ENCODE data around the gene CEBPZ. TPM values are rescaled to one million over a fixed set of nuclear protein-coding genes. Genes with fewer than 3 reads are reported as not detected.

The CEBPZ gene, protein sequence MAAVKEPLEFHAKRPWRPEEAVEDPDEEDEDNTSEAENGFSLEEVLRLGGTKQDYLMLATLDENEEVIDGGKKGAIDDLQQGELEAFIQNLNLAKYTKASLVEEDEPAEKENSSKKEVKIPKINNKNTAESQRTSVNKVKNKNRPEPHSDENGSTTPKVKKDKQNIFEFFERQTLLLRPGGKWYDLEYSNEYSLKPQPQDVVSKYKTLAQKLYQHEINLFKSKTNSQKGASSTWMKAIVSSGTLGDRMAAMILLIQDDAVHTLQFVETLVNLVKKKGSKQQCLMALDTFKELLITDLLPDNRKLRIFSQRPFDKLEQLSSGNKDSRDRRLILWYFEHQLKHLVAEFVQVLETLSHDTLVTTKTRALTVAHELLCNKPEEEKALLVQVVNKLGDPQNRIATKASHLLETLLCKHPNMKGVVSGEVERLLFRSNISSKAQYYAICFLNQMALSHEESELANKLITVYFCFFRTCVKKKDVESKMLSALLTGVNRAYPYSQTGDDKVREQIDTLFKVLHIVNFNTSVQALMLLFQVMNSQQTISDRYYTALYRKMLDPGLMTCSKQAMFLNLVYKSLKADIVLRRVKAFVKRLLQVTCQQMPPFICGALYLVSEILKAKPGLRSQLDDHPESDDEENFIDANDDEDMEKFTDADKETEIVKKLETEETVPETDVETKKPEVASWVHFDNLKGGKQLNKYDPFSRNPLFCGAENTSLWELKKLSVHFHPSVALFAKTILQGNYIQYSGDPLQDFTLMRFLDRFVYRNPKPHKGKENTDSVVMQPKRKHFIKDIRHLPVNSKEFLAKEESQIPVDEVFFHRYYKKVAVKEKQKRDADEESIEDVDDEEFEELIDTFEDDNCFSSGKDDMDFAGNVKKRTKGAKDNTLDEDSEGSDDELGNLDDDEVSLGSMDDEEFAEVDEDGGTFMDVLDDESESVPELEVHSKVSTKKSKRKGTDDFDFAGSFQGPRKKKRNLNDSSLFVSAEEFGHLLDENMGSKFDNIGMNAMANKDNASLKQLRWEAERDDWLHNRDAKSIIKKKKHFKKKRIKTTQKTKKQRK
- total RNA-seq (10 to 100 TPM; 38.8 to 54.2 (median 42.8) TPM), polyA plus RNA-seq (10 to 100 TPM; 30.7 to 47.4 (median 41.5) TPM)

DNA sequence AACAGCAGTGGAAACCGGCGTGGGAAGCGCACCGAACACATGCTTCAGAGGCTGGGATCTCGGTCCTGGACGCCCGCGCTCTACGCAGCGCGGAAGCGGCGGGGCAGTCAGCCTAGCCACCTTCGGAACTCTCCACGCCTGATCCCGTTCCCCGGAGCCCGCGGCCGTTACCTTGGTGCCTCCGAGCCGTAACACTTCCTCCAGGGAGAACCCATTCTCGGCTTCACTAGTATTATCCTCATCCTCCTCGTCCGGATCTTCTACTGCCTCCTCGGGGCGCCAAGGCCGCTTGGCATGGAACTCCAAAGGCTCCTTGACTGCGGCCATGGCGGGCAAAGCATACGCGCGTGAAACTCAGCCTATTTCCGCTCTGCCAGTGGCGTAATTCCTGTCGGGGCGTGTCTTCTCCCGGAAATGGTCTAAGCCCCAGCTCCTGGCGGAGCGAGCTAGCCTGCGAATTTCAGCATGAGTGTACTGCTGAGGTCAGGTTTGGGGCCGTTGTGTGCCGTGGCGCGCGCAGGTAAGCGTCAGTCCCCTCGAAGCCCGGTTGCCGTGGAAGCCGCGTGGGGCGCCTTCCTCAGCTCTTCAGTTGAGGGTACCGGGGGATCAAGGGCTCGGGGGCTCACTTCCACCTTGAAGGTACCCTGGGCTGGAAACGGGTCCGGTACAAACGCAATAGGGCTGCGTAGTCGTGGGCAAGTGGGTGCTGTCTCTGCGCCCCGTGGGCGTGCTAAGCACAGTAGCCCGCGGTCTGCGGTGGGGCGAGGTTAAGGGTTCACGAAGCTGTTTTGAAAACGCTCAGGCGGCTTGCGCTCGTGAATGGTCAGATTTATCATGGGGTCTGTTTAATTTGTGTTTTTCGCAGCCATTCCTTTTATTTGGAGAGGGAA is at the start of gene CEBPZ, which contains the start of gene NDUFAF7:
Gene CEBPZ, minus strand, starts transcription at position 356 of the 890 bp plus-strand sequence. Its CDS starts 29 bp downstream, at position 327.
Gene NDUFAF7, plus strand, starts transcription at position 418 of the 890 bp plus-strand sequence. Its CDS starts 48 bp downstream, at position 466.
- H3K4me1 ChIP-seq: peaks cover 0 to 62% (median 52%) of the 10 kb centered on the region in 4 donors

DNA sequence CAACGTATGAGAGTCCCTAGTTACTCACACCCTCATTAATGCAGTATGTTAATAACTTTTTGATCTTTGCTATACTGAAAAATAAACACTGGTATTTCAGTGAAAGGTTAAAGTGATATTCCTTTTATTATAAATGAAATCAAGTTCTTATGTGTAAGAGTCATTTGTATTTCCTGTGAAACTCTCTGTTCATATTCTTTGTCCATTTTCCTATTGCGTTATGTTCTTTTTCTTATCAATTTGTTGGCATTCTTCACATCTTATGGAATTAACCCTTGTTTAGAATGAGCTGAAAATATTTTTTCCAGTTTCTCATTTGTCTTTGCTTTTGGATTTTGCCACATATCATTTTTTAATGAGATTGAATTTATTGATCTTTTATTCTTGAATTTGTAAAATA is 44.9 kb upstream of the CEBPZ start:
- TF ChIP-seq EP300 (IDR thresholded peaks at IDR 0.05) (no peak), POLR2AphosphoS5 (IDR thresholded peaks at IDR 0.05) (no peak), POLR2A (IDR thresholded peaks at IDR 0.05) (no peak)
- TF ChIP-seq, protein P1, sequence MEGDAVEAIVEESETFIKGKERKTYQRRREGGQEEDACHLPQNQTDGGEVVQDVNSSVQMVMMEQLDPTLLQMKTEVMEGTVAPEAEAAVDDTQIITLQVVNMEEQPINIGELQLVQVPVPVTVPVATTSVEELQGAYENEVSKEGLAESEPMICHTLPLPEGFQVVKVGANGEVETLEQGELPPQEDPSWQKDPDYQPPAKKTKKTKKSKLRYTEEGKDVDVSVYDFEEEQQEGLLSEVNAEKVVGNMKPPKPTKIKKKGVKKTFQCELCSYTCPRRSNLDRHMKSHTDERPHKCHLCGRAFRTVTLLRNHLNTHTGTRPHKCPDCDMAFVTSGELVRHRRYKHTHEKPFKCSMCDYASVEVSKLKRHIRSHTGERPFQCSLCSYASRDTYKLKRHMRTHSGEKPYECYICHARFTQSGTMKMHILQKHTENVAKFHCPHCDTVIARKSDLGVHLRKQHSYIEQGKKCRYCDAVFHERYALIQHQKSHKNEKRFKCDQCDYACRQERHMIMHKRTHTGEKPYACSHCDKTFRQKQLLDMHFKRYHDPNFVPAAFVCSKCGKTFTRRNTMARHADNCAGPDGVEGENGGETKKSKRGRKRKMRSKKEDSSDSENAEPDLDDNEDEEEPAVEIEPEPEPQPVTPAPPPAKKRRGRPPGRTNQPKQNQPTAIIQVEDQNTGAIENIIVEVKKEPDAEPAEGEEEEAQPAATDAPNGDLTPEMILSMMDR (IDR thresholded peaks at IDR 0.05): no peak
- intact Hi-C loops (cut with DNase I): no loop called here
- H3K27me3 ChIP-seq: no peaks in the 10 kb centered on the region
- H3K36me3 ChIP-seq: peaks cover 2 to 88% (median 14%) of the 10 kb centered on the region in 4 donors
- H3K9me3 ChIP-seq: no peaks in the 10 kb centered on the region
- WGBS, 2 donors: 86 to 93% methylated on average over 2 of the region's 2 CpGs
- peaks cover 0 to 39% (median 17%) of the 10 kb centered on the region in 4 donors for H3K4me1 ChIP-seq
- no peak for DNase-seq
- no peak overlapping the region for H3K4me3 ChIP-seq
- H3K27ac ChIP-seq: peak overlapping the region in 1 of 4 donors; percentile 74

More for the DNA sequence above, at the start of gene CEBPZ, which contains the start of gene NDUFAF7:
- intact Hi-C loops (cut with DNase I): loop anchor here (1.0 to 10.0 kb wide), 5 partner anchors 35 to 147 kb away; partner anchors contain the start of genes CEBPZOS, EIF2AK2, GPATCH11 and HEATR5B
- DNase-seq: peak; percentile 96
- Histone ChIP-seq H3K9me3 (no peaks in the 10 kb centered on the region), H3K27ac (peak within 1 kb of the TSS; percentile 93 to 98 (median 95)), H3K36me3 (peaks cover 6 to 30% (median 12%) of the 10 kb centered on the region in 4 donors), H3K27me3 (no peaks in the 10 kb centered on the region), H3K4me3 (peak within 1 kb of the TSS; percentile 69 to 96 (median 82))
- 0% methylated on average over 73 of the region's 73 CpGs for WGBS, 2 donors
- TF ChIP-seq, protein P1 (IDR thresholded peaks at IDR 0.05): no peak
- peak; percentile 91 to 97 (median 92) for TF ChIP-seq POLR2AphosphoS5 (IDR thresholded peaks at IDR 0.05)
- TF ChIP-seq EP300 (IDR thresholded peaks at IDR 0.05): peak in 1 of 4 donors; percentile 17
- peak; percentile 81 to 91 for TF ChIP-seq POLR2A (IDR thresholded peaks at IDR 0.05)

DNA sequence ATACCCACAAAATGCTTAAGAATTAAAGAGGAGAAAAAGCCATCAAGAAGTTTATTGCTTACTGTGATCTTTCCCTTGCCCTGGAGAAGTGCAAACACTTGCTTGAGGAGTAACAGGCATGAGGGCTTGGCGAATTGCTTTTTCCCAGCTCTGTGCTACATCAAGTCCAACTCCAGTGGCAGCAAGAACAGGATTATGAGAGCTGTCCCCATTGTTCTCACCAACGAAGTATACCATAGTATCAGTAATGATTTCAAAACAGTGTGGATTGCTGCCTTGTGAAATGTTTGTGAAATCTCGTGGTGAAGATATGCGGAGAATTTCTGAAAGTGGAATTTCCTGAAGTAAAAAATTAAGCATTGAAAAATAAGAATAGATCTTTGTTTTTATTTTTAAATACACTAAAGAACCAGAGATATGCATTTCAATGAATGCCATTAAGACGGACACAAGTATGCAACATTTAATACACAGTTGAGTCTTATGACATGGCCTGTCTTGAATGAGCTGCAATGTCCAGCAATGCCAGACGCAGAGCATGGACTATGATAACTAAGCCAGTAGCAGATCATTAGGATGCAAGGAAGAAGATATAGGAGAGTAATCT is 43.1 kb upstream of the CEBPZ start:
- Histone ChIP-seq H3K36me3 (peaks cover 4 to 87% (median 11%) of the 10 kb centered on the region in 4 donors), H3K27ac (peak overlapping the region in 3 of 4 donors; percentile 32 to 74 (median 64)), H3K4me1 (peaks cover 0 to 39% (median 17%) of the 10 kb centered on the region in 4 donors), H3K4me3 (no peak overlapping the region), H3K27me3 (no peaks in the 10 kb centered on the region), H3K9me3 (no peaks in the 10 kb centered on the region)
- peak; percentile 74 for DNase-seq
- intact Hi-C loops (cut with DNase I): loop anchor here (2.0 to 5.0 kb wide), 2 partner anchors 48 to 102 kb away; partner anchors contain the start of gene PRKD3
- TF ChIP-seq POLR2AphosphoS5 (IDR thresholded peaks at IDR 0.05): peak; percentile 55 to 92 (median 80)
- TF ChIP-seq, protein P1 (IDR thresholded peaks at IDR 0.05): no peak
- TF ChIP-seq EP300 (IDR thresholded peaks at IDR 0.05): peak in 2 of 4 donors; percentile 28 to 72
- no peak for TF ChIP-seq POLR2A (IDR thresholded peaks at IDR 0.05)
- WGBS, 2 donors: 82 to 88% methylated on average over 6 of the region's 6 CpGs

All from sigmoid colon (tissue), 7 donors.